ENCODE results near the gene UPF2.

- TF ChIP-seq CTCF (IDR thresholded peaks at IDR 0.05) (no peak), POLR2A (IDR thresholded peaks at IDR 0.05) (no peak)
These were observed 7.9 kb upstream of the UPF2 start for GRCh38 chr10:12050528-12050927.

Data from thyroid gland (tissue), 4 donors.